GM20000 (cell line): ENCODE results near the gene COLQ.

ENCODE experiments used
- DNase-seq: peaks from one replicate; pipeline ENCODE4 v3.0.0; 2012; ENCODE audit warnings: low spot score
- CTCF ChIP-seq: IDR thresholded peaks from 2 replicates; pipeline ENCODE4 v1.5.1; 2012; ENCODE audit warnings: mild to moderate bottlenecking, control low read depth; ENCODE audit errors: extremely low read depth, missing control alignments

COLQ gene

DNA sequence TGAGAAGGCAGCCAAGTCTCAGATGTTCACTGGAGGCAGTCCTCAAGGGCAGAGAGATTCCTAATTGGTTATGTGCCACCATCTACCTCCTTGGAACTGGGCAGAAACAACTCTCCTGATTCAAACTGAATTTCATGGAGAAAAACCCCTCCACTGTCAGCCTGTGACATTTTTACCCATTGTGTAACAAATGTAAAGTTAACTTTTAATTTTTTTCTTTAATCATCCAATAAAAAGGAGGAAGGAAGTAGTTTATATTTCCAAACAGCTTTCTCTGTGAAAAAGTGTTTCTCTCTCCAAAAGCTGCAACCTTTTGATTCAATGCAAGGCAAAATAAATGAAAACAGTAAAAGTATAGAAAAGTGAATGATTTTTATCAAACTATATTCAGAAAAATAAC lies 510 bp upstream of the COLQ start:
- no peak for DNase-seq
- TF ChIP-seq CTCF, result no peak

GRCh38 chr3:15520804-15521572 lies 518 bp downstream of the COLQ start:
- no peak for DNase-seq
- TF ChIP-seq CTCF, result no peak

GRCh38 chr3:15520185-15520584 lies 1.3 kb downstream of the COLQ start:
- TF ChIP-seq CTCF, result no peak
- DNase-seq, result no peak

GRCh38 chr3:15519096-15519495 lies 2.4 kb downstream of the COLQ start:
- DNase-seq, result no peak
- TF ChIP-seq CTCF, result no peak

DNA sequence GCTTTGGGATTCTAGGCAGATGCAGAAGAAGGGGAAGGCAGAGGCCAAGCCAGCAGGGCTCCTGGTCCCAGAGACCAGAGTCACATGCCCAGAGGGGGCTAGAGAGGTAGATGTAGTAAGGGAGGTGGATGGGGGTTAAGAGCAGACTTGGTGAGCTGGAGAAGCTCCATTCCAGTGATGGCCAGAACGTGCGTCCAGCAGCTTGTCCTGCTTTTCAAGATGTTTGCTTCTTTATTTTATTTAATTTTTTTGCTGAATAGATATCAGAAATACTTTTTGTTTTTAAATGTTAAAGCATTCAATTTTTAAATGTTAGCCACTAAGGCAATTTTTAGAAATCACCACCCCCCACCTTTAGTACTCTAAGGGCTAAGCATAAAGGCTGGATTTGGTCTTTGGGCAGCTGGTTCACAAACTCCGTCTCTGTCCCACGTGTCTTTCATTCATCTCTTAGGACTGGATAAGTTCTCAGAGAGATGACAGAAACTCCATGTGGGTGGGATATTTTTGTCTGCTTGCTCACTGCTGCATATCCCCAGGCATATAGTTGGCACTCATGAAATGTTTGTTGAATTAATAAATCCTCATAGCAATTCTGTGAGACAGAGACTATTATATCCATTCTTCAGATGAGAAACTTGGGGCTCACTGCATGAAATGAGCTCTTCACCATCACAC lies 6.7 kb downstream of the COLQ start:
- TF ChIP-seq CTCF, result no peak
- DNase-seq, result no peak

GRCh38 chr3:15513810-15514662 lies 7.5 kb downstream of the COLQ start:
- no peak for TF ChIP-seq CTCF
- DNase-seq, result no peak

- DNase-seq, result no peak
- no peak for TF ChIP-seq CTCF
Observed at GRCh38 chr3:15513116-15513515, 8.4 kb downstream of the COLQ start.
